ACHN (cell line): ENCODE data around the gene NHLH2.

Experiments
- DNase-seq: peaks from one replicate; pipeline ENCODE4 v3.0.0-alpha.2; 2015
- in situ Hi-C: cut with HindIII; loops from 2 replicates; pipeline ENCODE4 v1.10.0; 2017; ENCODE audit warnings: low sequenced_read_pairs, low pct_ligation_motif_present, low pct_unique_long_range_greater_than_20kb

NHLH2 gene

DNA sequence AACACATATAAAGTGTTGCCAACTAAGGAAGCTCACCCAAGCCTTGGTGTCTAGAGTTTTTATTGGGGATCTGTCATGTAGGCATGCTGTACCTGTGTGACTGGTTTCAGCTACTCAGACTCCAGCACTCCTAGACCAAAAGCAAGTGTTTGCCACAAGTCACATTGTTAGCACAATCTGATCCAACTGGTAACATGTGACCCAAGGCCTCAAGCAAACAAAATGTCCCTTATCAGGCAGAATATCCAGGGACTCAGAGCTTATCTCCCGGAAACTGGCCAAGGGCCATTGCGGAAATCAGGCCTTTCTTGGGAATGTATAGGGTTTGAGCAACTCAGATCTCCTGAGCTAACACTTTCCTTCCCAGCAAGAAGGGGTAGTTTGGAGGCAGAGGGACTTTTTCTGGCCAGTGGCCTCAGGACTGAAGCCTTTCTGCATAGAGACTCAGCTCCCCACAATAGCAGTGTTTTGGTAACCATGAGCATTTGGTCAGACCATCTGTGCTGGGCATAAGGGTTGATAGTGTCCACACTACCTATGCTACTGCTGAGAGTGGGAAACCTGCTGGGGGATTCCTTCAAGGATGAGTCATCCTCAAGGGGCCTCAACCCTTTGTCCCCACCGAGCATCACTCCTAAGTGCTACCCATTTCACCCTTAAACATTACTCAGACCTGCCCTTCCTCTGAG, 29.6 kb downstream of the NHLH2 start:
- in situ Hi-C loops, result no loop called here

GRCh38 chr1:115810609-115811008, 30.3 kb downstream of the NHLH2 start:
- in situ Hi-C loops, result no loop called here
- no peak for DNase-seq

More for the DNA sequence above, 29.6 kb downstream of the NHLH2 start:
- DNase-seq, result no peak

GRCh38 chr1:115809847-115810246, 31.1 kb downstream of the NHLH2 start:
- no peak for DNase-seq
- in situ Hi-C loops, result no loop called here

DNA sequence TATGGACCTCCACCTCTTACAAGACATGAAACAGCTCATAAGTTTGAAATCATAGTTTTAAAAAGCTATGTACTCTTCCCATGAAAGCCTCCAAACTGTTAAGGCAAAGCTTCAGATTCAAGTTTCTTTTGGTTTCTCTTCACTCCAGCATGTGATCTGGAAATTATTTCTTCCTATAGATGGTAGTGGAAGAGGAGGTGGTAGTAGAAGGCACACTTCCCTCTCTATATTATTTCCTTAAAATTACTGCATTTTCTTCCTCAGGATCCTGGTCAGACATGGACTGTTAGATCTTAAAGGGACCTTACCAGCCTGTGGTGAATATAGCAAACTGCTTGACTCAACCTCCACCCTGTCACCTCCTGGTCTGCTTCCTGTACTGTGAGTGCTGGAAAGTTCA, 31.9 kb downstream of the NHLH2 start:
- in situ Hi-C loops, result no loop called here
- no peak for DNase-seq

DNA sequence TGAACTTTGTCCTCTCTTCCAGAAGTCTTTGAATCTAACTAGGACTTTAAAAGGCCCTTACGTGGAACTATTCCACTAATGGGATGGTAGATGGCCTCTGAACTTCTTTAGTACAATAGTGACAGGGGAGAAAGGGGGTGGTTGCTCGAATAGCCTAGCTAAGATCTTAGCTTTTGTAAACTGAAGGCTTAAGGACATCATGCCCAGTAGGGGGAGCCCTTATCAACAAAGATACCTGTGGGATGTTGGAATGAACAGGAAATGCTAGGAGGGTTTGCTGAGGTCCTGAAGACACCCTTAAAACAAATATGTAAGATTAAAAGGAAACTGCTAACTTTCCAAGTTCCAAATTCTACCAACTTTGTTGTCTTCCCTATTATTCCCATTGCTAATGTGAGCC, 33.2 kb downstream of the NHLH2 start:
- DNase-seq, result peak; percentile 69
- in situ Hi-C loops, result no loop called here

GRCh38 chr1:115805597-115805996, 35.3 kb downstream of the NHLH2 start:
- in situ Hi-C loops, result no loop called here
- no peak for DNase-seq

- in situ Hi-C loops, result no loop called here
- DNase-seq, result no peak
These were observed 38.5 kb downstream of the NHLH2 start for GRCh38 chr1:115802416-115802815.

DNA sequence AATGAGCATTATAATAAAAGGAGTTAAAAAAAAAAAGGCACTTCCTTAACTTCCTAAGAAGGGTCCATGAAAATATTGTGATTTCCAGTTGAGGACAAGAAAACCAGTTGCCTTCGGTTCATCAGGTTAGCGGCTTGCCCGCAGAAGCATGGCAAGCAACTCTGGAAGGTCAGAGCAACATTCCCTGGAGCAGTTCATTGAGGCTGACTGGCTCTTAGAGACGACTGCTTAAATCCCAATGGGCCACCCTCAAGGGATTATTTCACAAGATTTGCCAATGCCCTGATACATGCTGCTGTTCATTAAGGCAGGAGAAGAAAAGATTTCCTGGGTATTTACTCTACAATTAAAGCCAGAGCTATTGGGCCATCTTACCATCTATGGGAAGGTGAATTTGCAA, 43.4 kb downstream of the NHLH2 start:
- no peak for DNase-seq
- in situ Hi-C loops, result no loop called here

GRCh38 chr1:115796897-115797296, 44.0 kb downstream of the NHLH2 start:
- in situ Hi-C loops, result no loop called here
- DNase-seq, result no peak

DNA sequence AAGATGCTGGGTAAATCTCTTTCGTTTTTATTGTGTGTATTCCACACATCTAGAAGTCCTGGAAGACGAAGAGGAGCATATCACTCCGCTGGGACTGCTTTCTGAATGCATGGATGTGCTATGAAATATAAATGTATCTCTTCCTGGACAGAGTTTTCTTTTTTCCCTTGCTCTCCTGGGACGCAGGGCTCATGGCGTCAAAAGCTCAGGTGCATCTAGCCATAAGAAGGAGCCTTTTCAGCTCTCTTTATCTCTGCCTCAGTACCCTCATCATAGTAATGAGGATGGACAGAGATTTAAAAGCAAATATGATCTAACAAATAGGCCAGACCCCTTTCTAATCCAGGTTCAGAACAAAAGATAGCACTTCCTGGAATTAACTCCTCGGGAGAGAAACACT, 44.9 kb downstream of the NHLH2 start:
- no peak for DNase-seq
- in situ Hi-C loops, result no loop called here

DNA sequence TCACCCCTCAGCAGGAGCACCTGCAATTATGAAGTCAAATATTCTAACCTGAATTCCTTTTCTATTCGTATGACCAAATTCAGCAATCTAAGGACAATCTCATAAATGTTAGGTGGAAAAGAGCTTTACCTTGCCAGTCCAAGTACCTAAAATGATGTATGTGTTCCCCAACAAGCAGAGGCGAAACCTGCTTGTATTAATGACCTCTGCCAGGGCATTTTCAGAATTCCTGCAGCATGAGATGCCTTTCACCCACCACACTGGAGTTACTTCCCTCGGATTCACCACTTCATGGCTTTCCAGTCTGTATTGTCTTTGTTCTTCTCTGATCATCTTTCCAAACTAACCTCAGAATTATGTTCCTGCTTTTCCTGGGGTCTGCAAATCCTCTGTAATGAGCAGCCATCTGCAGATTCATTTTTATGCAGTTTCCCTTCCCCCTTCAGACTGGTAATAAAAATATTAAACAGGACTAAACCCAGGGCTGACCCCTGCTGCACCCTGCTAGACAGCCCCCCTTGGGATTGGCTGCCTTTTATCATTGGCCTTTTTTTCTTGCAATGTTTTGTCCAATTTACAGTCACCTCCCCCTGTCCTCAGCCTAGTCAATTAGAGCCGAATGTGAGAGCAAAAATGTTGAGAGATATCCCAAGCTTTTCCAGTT, 45.8 kb downstream of the NHLH2 start:
- in situ Hi-C loops, result no loop called here
- no peak for DNase-seq

- in situ Hi-C loops, result no loop called here
- no peak for DNase-seq
These were observed 47.8 kb downstream of the NHLH2 start for GRCh38 chr1:115793162-115793561.

- in situ Hi-C loops, result no loop called here
- no peak for DNase-seq
These were observed 49.1 kb downstream of the NHLH2 start for GRCh38 chr1:115791816-115792215.

- no peak for DNase-seq
- in situ Hi-C loops, result no loop called here
These were observed 50.1 kb downstream of the NHLH2 start for GRCh38 chr1:115790846-115791245.

GRCh38 chr1:115790356-115790755, 50.6 kb downstream of the NHLH2 start:
- DNase-seq, result no peak
- in situ Hi-C loops, result no loop called here
